Measurements from ENCODE around the gene MAGI1. TPM values are rescaled to one million over a fixed set of nuclear protein-coding genes. Genes with fewer than 3 reads are reported as not detected.

Gene MAGI1
- polyA plus RNA-seq, 1 of the 3 experiments (the other 2 are of a cell fraction) = 10.3 TPM

DNA sequence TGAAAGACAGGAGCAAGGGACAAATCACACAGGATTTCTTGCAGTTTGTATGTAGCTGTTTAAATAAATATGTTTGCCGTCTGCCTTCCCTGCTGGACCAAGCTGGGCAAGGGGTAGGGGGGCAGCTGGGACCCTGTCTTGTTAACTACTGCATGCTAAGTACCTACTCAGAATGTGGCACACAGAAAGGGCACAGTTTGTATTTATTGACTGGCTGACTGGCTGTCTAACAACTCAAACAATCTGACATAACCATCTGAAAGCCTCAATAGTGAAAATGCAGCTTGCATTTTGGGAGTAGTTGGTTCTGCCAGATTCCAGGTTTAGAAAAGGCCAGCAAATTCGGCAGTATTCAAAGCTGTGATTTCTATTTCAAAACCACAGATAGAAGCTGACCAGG is 16.6 kb upstream of the MAGI1 start:
- H3F3A ChIP-seq (replicated peaks; ENCODE audit: insufficient read depth) = peaks cover 3% of the 10 kb centered on the region
- H3K27ac ChIP-seq (ENCODE audit: low read depth in 2 of 2, low read length in 1 of 2) = no peak overlapping the region
- no peaks in the 10 kb centered on the region for H3K27me3 ChIP-seq (ENCODE audit: insufficient read depth)
- no peak for DNase-seq
- no peak overlapping the region for H3K9ac ChIP-seq
- no peaks in the 10 kb centered on the region for H3K4me1 ChIP-seq (ENCODE audit: control insufficient read depth in 1 of 2, insufficient read depth in 2 of 2, low read depth in 1 of 2, low read length in 1 of 2)
- H3K4me2 ChIP-seq = no peak overlapping the region
- ChIA-PET CTCF (no interaction called here), POLR2A (no interaction called here)
- H3K79me2 ChIP-seq (ENCODE audit: insufficient read depth) = no peaks in the 10 kb centered on the region
- H3K4me3 ChIP-seq (ENCODE audit: low read depth in 2 of 2, low read length in 1 of 2) = no peak overlapping the region
- TF ChIP-seq FOXM1 (IDR thresholded peaks at IDR 0.05; ENCODE audit: low read depth) (no peak), TEAD4 (IDR thresholded peaks at IDR 0.05; ENCODE audit: borderline replicate concordance, insufficient read depth) (no peak), GATA2 (CRISPR knock-in tag; IDR thresholded peaks at IDR 0.05) (no peak)
- H3K9me2 ChIP-seq = no peaks in the 10 kb centered on the region
- H3K9me3 ChIP-seq = peaks cover 5% of the 10 kb centered on the region; the same call in 1 of the 2 replicates
- 89% methylated on average over 2 of the region's 2 CpGs for WGBS (ENCODE audit: low lambda C conversion rate)
- H4K20me1 ChIP-seq (ENCODE audit: insufficient read depth) = no peaks in the 10 kb centered on the region
- H3K36me3 ChIP-seq (replicated peaks in 1 of 2; ENCODE audit: control insufficient read depth in 1 of 2, insufficient read depth in 2 of 2, low read length in 1 of 2) = no peaks in the 10 kb centered on the region
- no peak overlapping the region for H2AFZ ChIP-seq (ENCODE audit: low read depth)

DNA sequence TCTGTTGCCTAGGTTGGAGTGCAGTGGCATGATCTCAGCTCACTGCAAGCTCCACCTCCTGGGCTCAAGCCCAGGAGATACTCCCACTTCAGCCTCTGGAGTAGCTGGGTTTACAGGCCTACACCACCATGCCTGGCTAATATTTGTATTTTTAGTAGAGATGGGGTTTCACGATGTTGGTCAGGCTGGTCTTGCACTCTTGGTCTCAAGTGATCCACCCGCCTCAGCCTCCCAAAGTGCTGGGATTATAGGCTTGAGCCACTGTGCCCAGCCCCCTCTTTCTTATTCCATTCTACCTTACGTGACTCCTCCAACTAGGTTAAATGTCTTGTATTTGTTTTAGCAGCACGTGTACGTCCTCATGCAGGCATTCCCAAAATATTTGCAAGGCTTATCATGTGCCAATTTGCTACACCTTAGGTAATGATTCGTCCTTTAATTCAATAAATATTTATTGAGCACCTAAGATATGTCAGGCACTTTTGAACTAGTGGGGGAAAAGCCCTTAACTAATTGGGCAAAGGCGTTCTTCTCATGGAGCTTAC is 14.9 kb upstream of the MAGI1 start:
- no peaks in the 10 kb centered on the region for H4K20me1 ChIP-seq (ENCODE audit: insufficient read depth)
- POLR2A ChIA-PET = no interaction called here
- peaks cover 0 to 4% of the 10 kb centered on the region in 2 experiments; a peak in 1 of 4 replicates for H3K4me1 ChIP-seq (ENCODE audit: control insufficient read depth in 1 of 2, insufficient read depth in 2 of 2, low read depth in 1 of 2, low read length in 1 of 2)
- H3K4me2 ChIP-seq = no peak overlapping the region
- H3K9me2 ChIP-seq = no peaks in the 10 kb centered on the region
- H3K4me3 ChIP-seq (ENCODE audit: low read depth in 2 of 2, low read length in 1 of 2) = no peak overlapping the region
- CTCF ChIA-PET = no interaction called here
- no peak overlapping the region for H2AFZ ChIP-seq (ENCODE audit: low read depth)
- peaks cover 10% of the 10 kb centered on the region for H3F3A ChIP-seq (replicated peaks; ENCODE audit: insufficient read depth)
- peaks cover 5% of the 10 kb centered on the region; the same call in 1 of the 2 replicates for H3K9me3 ChIP-seq
- no peak overlapping the region for H3K27ac ChIP-seq (ENCODE audit: low read depth in 2 of 2, low read length in 1 of 2)
- no peaks in the 10 kb centered on the region for H3K27me3 ChIP-seq (ENCODE audit: insufficient read depth)
- DNase-seq = no peak
- H3K9ac ChIP-seq = no peak overlapping the region
- H3K36me3 ChIP-seq (replicated peaks in 1 of 2; ENCODE audit: control insufficient read depth in 1 of 2, insufficient read depth in 2 of 2, low read length in 1 of 2) = no peaks in the 10 kb centered on the region
- TF ChIP-seq EZH2phosphoT487 (IDR thresholded peaks at IDR 0.05; ENCODE audit: borderline replicate concordance, low read depth) = no peak
- TF ChIP-seq FOXM1 (IDR thresholded peaks at IDR 0.05; ENCODE audit: low read depth) = no peak
- no peak for TF ChIP-seq JUND (IDR thresholded peaks at IDR 0.05)
- TF ChIP-seq SIN3A (IDR thresholded peaks at IDR 0.05; ENCODE audit: borderline replicate concordance, low read depth, low read length) = no peak
- no peak for TF ChIP-seq FOXJ3 (CRISPR knock-in tag; IDR thresholded peaks at IDR 0.05)
- TF ChIP-seq, protein P1, sequence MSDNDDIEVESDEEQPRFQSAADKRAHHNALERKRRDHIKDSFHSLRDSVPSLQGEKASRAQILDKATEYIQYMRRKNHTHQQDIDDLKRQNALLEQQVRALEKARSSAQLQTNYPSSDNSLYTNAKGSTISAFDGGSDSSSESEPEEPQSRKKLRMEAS (IDR thresholded peaks at IDR 0.05; ENCODE audit: low read depth) = no peak
- TF ChIP-seq POLR2AphosphoS5 (IDR thresholded peaks at IDR 0.05; ENCODE audit: low read depth, low read length) = no peak
- TF ChIP-seq, protein P2, sequence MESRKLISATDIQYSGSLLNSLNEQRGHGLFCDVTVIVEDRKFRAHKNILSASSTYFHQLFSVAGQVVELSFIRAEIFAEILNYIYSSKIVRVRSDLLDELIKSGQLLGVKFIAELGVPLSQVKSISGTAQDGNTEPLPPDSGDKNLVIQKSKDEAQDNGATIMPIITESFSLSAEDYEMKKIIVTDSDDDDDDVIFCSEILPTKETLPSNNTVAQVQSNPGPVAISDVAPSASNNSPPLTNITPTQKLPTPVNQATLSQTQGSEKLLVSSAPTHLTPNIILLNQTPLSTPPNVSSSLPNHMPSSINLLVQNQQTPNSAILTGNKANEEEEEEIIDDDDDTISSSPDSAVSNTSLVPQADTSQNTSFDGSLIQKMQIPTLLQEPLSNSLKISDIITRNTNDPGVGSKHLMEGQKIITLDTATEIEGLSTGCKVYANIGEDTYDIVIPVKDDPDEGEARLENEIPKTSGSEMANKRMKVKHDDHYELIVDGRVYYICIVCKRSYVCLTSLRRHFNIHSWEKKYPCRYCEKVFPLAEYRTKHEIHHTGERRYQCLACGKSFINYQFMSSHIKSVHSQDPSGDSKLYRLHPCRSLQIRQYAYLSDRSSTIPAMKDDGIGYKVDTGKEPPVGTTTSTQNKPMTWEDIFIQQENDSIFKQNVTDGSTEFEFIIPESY (IDR thresholded peaks at IDR 0.05; ENCODE audit: borderline replicate concordance, low read depth) = no peak
- no peaks in the 10 kb centered on the region for H3K79me2 ChIP-seq (ENCODE audit: insufficient read depth)
- WGBS (ENCODE audit: low lambda C conversion rate) = 87% methylated on average over 6 of the region's 7 CpGs

Measured in SK-N-SH (cell line).